C4-2B (cell line): ENCODE data around the gene FBXL2.
"Not testable (repeated sequence)": the region's sequence is repeated elsewhere in the genome, so short reads cannot be mapped to it uniquely, and the experiment has no call there.

ENCODE experiments used
- H3K27ac ChIP-seq: fragments of 450-650 bp; 2 replicates; pipeline ENCODE4 v1.5.1; 2017
- ZFX ChIP-seq: fragments of 450-650 bp; IDR thresholded peaks from 2 replicates; pipeline ENCODE4 v1.6.1; 2017
- TF ChIP-seq, protein P1 (sequence below): fragments of 450-650 bp; conservative IDR thresholded peaks from 2 replicates; pipeline ENCODE4 v1.5.1; 2017; ENCODE audit warnings: mild to moderate bottlenecking

Gene FBXL2

GRCh38 chr3:33395900-33396299 is 118.7 kb downstream of the FBXL2 start:
- TF ChIP-seq ZFX: no peak
- TF ChIP-seq, protein P1, sequence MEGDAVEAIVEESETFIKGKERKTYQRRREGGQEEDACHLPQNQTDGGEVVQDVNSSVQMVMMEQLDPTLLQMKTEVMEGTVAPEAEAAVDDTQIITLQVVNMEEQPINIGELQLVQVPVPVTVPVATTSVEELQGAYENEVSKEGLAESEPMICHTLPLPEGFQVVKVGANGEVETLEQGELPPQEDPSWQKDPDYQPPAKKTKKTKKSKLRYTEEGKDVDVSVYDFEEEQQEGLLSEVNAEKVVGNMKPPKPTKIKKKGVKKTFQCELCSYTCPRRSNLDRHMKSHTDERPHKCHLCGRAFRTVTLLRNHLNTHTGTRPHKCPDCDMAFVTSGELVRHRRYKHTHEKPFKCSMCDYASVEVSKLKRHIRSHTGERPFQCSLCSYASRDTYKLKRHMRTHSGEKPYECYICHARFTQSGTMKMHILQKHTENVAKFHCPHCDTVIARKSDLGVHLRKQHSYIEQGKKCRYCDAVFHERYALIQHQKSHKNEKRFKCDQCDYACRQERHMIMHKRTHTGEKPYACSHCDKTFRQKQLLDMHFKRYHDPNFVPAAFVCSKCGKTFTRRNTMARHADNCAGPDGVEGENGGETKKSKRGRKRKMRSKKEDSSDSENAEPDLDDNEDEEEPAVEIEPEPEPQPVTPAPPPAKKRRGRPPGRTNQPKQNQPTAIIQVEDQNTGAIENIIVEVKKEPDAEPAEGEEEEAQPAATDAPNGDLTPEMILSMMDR: no peak
- H3K27ac ChIP-seq: no peak overlapping the region

GRCh38 chr3:33398410-33398809 is 121.2 kb downstream of the FBXL2 start:
- no peak overlapping the region for H3K27ac ChIP-seq
- TF ChIP-seq, protein P1: no peak
- no peak for TF ChIP-seq ZFX

- no peak overlapping the region for H3K27ac ChIP-seq
- TF ChIP-seq ZFX: no peak
- TF ChIP-seq, protein P1: no peak
Measured at GRCh38 chr3:33401781-33402180, 124.5 kb downstream of the FBXL2 start.

- TF ChIP-seq ZFX: no peak
- TF ChIP-seq, protein P1: no peak
Measured at GRCh38 chr3:33402936-33403335, 125.7 kb downstream of the FBXL2 start.

DNA sequence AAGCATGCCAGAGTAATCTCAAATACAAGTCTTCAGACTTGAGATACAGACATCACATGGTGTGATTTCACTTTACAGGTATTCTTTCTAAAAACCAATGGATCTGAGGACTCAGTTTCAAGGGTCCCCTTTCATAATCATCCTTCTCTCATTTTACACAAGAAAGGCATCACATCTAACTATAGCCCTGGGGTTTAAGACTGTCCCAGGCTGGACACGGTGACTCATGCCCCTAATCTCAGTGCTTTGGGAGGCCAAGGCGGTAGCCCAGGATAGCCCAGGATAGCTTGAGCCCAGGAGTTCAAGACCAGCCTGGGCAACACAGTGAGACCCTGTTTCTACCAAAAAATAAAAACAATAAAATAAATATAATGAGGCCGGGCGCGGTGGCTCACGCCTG is 126.5 kb downstream of the FBXL2 start:
- TF ChIP-seq ZFX: no peak
- TF ChIP-seq, protein P1: no peak
- no peak overlapping the region for H3K27ac ChIP-seq

More at GRCh38 chr3:33402936-33403335, 125.7 kb downstream of the FBXL2 start:
- H3K27ac ChIP-seq: no peak overlapping the region

DNA sequence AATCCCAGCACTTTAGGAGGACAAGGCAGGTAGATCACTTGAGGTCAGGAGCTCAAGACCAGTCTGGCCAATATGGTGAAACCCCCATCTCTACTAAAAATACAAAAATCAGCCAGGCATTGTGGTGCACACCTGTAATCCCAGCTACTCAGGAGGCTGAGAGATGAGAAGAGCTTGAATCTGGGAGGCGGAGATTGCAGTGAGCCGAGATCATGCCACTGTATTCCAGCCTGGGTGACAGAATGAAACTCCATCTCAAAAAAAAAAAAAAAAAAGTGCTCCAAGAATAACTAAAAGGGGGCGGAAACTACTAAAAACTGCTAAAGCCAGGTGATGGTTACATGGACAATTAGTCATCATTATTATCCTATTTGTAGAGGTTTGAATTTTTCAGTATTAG is 133.6 kb downstream of the FBXL2 start:
- H3K27ac ChIP-seq: not testable (repeated sequence)

- no peak for TF ChIP-seq ZFX
- TF ChIP-seq, protein P1: no peak
- H3K27ac ChIP-seq: no peak overlapping the region
Measured at GRCh38 chr3:33417066-33417673, 139.9 kb downstream of the FBXL2 start.

DNA sequence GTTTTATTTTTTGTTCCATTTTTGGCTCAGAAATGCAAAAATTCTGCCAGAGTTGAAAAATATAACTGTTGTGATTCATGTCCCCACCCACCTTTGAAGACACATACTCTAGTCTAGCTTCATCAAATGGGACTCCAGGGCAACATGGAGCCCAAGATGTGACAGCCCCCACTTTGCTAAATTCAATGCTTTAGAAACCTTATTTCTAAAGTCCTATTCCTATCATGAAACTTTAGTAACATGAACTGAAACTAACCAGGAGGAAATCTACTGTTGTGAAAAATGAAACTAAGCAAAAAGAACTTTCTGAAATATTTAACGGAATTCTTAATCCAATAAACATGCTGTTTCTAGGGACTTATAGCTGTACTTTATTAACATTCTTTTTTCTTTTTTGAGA is 142.7 kb downstream of the FBXL2 start:
- no peak for TF ChIP-seq ZFX
- TF ChIP-seq, protein P1: no peak
- H3K27ac ChIP-seq: no peak overlapping the region
